Activated CD4-positive, alpha-beta T cell treated with anti-CD3 and anti-CD28 coated beads for 24 hours (primary cell): ENCODE results near the gene OSBPL10.

Experiments used
- DNase-seq, 2 donors: peaks; one replicate each; pipeline ENCODE4 v3.0.0-alpha.2; 2020; ENCODE audit warnings: low read depth in 2 of 2

Gene OSBPL10

DNA sequence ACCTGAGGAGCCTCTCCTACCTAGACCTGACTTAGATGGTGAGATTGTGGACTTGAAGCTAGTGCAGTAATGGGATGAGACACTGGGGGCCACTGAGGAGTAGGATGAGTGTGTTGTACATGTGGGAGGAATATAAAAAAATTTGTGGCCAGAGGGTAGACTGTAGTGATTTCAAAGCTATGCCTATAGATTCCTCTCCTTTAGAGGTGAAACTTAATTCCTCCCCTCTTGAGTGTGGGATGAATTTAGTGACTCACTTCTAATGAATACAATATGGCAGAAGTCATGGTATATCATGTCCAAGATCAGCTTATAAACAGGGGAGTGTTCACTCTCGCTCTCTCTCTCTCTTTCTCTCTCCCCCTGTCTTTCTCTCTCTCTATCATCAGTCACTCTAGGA lies 7.2 kb upstream of the OSBPL10 start:
- DNase-seq: no peak

DNA sequence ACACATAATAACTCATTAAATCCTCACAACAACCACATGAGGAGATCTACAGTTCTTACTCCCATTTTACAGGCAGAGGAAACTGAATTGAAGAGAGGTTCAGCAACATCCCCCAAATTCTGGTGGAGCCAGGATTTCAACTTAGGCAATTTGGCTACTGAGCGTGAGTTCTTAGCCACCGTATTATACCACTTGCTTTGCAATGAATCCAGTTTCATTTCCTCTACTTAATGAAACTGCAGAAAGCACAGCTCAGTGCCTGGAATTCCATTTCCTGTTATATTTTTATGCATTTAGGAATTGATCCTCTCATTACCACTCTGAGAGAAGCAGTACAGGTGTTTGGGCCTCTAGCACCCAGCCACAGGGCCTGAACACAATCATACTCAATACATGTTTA lies 4.8 kb upstream of the OSBPL10 start:
- DNase-seq: no peak

DNA sequence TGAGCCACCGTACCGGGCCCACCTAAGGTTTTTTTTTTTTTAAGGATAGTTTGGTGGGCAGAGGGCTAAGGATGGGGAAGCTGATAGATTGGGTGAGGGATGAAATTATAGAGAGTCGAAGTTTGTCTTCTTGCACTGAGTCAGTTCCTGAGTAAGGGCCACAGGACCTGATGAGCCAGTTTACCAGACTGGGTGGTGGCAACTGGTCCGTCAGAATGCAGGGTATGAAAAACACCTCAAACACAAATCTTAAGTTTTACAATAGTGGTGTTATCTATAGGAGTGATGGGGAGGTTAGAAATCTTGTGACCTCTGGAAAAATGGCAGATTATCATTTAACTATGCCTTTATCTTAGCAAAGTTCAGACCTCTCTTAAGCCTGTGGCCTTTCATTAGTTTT lies 3.3 kb upstream of the OSBPL10 start:
- no peak for DNase-seq

DNA sequence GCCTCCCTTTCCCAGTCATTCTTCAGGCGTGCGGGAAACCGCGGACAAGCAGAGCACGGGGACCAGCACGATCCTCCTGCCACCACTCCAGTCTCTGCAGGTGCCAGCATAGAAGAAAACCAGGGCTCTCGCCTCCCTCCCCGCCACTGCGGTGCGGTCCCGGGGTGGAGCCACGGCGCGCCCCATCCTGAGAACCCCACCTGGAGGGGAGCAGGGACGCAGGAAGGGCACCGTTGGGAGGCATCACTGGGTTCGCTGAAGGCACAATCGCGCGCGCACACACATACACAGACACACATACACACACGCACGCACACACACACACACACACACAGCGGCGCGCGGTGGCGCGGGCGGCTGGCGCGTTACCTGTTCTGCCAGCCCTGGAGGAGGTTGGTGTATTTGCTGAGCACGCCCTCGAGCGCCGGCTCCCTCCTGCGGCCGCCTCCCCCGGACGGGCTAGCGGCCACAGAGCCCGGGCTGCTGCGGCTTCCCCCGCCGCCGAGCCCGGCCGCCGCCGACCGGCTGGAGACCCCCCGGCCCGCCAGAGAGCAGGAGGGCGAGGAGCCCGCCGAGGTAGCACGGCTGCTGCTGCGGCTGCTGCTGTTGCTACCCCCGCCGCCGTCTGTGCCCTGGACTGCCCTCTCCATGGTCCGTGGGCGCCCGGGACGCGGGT lies 394 bp downstream of the OSBPL10 start:
- DNase-seq: peak in 1 of 2 donors; percentile 34

DNA sequence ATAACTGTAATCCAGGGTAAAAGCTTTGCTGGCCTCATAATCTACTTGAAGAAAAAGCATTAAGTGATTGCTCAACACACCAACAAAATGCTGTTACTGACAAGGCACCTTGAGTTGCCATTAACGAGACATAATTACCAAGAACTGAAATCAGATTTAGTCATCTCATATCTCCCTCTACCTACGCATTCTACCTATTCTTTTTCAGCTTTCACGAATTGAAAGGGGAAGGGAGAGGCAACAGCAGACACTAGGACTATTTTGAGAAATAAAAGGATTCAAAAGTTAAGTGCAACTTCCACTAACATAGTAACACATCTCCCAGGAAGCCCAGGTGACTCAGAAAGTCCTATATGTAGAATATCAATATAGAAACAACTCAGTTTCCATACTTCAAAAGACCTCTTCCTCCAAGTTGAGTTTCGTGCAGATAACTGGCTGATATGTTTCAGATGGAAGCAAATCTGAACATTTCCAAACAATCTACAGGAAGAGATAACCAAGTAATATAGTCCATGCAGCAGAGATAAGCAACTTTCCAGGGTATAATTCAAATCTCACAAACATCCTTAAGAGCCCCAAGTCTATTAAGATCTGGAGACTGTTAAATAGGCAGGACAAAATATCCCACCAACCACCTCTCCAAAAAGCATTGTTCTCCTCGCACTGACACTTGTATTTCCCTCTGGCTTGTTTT lies 1.9 kb downstream of the OSBPL10 start:
- DNase-seq: no peak

DNA sequence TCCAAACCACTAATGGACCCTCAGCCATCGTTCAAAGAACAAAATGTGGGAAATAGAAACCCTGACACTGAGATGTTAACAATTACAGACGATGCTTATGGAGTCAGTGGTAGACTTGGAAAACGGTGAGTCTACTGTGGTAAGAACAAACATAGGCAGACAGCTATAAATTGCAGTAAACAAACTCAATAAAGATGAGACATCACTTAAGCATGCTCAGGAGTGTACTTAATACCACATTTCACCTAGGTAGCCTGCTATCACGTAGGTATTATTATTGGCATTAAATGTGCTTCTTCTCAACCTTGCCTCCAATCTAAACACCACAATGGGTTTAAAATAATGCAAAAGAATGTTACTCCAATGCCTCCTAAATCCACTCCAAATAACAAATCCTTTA lies 2.5 kb downstream of the OSBPL10 start:
- no peak for DNase-seq

DNA sequence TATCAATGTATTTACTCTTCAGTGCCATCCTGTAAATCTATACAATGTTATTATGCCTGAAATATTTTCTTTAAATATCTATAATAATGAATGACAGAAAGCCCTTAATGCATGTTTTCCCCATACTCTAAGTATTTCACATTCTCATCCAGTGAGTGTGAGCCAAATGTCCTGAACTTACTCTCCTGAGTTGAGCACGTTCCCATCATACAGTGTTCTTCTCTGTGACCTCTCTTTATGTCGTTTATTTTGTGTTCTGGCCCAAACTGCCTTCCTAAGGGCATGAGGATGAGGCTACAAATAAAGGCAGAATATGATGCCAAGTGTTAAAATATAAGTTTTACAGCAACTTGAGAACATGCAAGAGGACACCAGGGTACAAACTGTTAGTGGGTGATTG lies 3.3 kb downstream of the OSBPL10 start:
- DNase-seq: no peak

DNA sequence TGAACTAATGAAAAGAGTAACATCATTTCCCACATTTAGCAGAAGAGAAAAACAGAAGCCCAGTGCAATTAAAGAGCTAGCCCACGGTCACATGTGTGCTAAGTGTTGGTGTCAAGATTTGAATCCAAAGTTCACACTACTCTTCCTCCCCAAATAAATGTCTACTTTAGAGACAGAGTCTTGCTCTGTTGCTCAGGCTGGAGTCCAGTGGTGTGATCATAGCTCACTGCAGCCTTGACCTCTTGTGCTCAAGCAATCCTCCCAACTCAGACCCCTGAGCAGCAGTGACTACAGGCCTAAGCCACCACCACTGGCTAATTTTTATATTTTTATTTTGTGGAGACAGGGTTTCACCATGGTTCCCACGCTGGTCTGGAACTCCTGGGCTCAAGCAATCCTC lies 4.8 kb downstream of the OSBPL10 start:
- DNase-seq: no peak

DNA sequence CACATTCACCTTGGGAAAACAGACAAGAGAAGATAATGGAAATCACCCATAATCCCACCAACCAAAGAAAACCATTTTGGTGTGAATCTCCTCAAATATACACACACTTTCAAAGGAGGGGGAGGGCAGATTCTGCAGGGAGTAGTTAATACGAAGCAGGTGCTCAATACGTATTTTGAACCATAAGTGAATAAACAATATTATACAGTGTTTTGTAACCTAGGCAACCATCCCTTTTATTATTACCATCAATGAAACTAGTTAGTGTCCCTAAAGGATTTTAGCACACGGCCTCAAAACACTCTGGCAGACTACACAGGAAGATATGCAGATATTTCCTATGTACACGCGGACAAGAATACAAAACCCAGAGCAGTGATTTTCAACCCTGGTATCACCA lies 6.1 kb downstream of the OSBPL10 start:
- no peak for DNase-seq

DNA sequence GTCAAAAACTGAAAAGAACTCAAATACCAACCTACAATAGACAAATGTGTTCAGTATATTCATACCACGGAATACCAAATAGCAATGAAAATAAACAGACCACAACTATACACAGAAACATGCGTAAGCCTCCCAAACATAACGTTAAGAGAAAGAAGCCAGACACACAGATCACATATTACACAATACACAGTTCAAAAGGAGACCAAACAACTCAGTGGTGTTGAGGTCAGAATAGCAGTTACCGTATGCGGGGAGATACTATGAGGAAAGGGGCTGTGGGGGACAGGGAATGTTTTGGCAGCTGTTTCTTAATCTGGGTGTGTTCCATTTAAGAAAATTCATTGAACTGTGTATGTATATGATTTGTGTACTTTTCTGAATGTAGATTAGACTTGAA lies 6.6 kb downstream of the OSBPL10 start:
- no peak for DNase-seq

DNA sequence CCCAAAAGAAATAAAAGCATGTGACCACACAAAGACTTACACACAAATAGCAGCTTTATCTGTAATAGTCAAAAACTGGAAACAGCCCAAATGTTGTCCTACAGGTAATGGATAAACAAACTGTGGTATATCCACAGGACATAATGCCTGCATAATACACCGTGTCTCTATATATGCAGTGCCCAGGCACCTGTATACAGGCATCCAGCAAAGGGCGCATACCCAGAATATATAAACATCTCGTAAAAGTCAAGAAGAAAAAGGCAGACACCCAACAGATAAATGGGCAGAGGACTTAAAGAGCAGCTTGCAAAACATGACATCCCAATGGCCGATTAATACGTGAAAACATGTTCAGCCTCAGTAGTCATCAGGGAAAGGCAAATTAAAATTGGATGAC lies 7.2 kb downstream of the OSBPL10 start:
- no peak for DNase-seq

DNA sequence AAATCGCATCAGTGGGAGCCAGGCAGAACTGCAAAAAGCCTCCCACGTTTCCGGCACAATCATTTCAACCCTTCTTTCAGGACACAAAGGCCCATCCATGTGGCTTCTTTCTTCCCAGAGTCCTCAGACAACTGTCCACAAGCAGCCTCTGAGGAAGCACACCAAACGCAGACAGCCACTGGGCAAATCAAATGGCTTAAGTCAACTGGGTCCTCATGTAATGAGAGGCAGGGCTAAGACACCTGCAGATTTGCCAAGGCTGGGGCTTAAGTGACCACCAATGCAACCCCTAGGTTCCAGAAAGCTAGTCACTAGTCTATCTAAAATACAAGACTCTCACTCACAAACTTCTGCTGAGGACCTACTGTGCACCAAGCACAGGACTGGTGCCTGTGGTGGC lies 8.0 kb downstream of the OSBPL10 start:
- DNase-seq: no peak

DNA sequence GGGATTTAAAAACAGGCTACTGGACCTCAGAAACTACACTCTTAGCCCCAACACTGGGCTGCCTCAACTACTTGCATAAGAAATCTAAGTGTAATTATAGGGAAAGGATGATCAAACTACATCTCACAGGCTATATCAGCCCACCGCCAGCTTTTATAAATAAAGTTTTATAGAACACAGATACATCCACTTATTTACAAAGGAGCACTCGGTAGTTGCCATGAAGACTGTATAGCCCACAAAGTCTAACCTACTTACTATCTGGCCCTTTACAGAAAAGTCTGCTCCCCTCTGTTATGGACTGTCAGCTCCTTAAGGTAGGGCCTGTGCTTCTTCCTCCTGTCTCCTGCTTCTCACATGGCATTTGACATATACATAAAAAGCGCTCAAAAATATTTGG lies 9.5 kb downstream of the OSBPL10 start:
- no peak for DNase-seq

DNA sequence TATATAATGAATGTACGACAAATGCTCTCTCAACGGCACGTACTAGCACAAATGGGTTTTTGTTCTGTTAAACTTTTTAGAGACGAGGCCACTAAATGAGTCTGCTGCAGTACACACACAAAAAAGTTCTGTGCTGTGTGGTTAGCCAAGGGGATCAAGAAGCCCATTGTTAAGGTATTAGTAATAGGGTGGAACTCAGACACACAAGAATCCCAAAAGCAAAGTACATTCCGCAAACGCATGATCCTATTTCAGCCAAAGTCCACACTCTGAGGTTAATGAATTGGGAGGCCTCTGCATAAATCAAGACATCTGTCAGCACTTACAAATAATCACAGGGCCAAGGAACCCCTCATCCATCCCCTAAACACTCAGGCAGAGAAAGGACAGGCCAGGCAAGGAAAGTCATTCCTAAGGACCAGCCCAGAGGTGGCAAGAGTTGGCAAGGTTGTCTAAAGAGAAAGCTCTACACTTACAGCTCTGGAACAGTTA lies 12.1 kb downstream of the OSBPL10 start:
- DNase-seq: no peak

DNA sequence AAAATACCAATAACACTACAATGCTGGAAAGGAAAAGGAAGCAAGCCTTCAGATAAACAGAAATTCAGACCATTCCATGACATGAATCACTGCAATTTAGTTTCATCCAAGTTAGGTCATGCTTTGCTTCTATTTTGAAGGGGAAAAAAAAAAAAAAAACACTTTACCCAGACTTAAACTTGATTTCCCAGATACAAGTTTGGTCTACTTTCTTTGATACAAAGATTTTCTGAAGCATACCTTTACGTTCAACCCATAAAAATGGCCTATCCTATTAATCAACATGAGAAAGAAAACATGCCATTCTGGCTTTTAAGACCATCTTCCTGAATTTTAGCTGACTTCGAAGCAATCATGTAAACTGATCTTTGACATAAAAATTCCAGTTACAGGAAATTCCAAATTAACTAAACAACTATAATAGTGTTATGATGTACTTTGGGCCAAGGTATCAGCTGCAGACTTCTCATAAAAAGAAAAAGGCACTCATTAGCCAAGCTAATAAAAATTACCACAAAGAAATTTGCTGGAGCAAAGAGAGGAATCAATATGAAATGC lies 12.6 kb downstream of the OSBPL10 start:
- no peak for DNase-seq

DNA sequence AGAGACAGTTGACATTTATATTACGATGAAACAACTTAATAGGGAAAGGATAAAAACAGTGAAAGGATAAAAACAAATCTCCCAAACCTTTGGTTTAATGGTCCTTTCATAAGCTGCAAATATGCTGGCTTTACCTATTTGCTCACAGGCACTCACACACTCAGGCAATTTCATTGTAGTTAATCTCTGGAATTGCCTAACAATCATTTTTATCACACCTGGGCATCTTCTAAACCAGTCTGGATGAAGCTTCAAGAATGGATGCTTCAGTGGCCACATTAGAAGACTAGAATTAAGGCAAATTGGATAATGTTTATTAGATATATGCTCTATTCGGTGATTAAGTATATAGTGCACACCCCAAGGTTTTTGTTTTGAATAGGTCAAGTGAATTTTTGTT lies 13.5 kb downstream of the OSBPL10 start:
- DNase-seq: no peak

DNA sequence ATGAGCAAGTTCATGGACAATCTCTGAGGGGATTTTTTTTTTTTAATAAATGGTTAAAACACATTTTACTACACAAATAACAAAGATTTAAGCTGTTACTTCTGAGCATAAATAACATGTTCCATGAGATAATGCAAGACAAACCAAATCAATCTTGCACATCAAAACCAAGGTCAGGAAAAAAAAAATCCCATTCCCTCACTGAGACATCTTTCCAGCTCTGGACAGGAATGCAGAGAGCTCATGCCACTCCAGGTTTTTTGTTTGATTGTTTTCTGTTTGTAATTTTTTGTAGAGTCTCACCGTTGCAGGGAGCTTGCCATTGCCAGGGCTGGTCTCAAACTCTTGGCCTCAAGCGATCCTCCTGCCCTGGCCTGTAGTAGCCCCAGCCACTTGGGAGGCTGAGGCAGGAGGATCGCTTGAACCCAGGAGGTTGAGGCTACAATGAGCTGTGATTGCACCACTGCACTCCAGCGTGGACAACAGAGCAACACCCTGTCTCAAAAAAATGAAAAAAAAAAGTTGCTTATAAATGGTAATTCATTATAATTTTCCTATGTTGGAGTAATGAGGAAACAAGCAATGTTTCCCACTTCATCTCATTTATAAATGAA lies 14.0 kb downstream of the OSBPL10 start:
- no peak for DNase-seq

DNA sequence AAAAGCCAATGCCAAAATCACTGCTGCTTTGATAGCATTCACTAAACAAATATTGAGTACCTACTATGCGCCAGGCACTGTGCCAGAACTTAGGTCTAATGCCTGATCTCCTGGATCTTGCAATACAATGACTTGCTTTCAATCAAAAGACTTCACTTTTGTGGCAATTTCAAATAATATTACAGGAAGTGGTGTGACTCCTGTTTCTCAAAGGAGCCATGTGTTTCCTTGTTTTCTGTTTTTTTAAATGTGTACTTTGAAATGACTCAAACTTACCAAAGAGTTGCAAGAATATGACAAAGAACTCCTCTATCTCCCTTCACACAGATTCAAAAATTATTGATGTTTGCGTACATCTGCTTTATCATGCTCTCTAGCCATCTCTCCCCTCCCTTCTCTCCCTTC lies 18.3 kb downstream of the OSBPL10 start:
- no peak for DNase-seq

DNA sequence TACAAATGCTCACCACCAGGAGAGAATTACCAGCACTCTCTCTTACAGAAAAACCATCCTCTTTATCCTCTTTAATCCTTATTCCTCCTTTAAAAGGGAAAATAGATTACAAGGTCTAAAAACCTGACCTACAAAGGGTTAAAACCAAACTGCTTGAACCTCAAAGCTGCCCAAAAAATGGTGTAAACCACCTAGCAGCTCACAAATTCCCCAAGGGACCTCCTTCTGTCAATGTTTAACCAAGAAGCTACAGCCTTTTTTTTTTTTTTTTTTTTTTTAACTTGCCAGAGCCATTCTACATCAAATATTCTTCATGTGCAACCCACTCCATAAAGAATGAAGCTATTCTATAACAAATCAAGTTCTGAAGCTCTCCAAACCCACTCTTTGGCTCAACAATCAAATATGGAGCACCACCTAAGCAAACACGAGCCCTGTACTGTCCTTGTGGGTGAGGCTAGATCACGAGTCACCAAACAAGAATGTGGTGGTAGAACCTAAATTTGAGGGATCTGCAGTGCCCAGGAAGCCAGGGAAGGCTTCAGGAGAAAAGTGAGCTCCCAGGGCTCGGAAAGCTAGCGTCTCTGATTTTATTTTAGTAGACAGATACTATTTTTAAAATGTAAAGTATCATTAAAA lies 20.1 kb downstream of the OSBPL10 start:
- no peak for DNase-seq

DNA sequence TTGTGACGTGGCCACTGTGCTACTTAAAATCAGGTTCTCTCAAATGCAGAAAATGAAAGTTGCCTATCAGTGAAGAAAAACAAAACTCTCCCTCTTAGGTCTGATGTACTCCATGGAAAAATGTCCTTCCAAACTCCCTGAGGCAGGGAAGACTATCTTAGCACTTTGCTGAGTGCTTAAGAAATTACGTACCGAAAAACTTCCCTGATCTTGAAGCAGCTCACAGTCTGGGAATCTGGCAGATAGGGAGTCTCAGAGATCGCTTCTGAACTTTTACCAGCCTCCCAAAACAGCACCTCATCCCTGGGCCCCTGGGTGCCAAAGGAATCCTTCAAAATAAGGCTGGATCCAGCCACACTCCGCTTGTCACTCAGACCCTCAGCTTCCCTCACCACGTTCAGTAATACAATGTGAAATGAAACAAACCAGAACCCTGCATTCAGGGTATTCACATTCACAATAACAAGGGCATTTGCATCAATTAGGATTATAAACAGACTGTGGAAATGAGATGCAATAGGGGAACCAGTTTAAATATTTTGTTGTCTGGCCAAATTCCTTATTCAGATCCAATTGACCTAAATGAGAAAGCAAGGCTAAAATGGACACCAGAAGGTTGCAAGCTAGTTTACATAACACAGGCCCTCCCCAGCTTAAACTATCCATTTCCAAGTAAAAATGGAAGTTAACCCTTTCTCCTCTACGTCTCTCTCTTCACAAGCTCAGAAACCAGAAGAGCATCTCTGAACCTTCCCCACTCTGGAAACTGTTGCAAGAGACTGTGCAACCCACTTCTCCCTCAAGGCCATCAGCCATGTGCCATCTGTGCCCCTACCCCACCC lies 20.9 kb downstream of the OSBPL10 start:
- no peak for DNase-seq

DNA sequence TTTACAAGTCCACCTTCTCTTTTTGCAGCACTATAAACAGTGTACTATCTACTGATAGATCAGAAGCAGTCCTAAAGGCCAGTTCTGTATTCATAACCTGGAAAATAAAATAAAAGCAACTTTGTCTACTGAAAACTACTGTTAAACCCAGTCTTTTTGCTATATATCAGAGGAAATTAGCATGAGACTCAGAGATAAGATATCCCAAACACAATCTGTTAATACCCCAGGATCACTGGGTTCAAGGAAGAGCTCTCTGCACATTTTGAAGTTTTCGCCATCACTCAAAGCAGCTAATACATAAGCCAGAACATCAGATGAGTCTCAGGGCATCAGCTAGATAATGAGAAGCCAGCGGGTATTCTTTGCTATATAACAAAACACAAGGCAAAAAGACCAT lies 21.8 kb downstream of the OSBPL10 start:
- DNase-seq: no peak
